IPS DF 6.9 (cell line): Measurements from ENCODE around the gene NLN.
"Not testable (repeated sequence)": the region's sequence is repeated elsewhere in the genome, so short reads cannot be mapped to it uniquely, and the experiment has no call there.

Experiments used
- DNase-seq: peaks from one replicate; pipeline ENCODE4 v3.0.0-alpha.2; 2013; ENCODE audit warnings: low read depth, low spot score
- H3K27ac ChIP-seq: one replicate; pipeline ENCODE4 v1.5.1; 2013; ENCODE audit warnings: low read length, control low read depth
- H3K27me3 ChIP-seq: 2 replicates; pipeline ENCODE4 v1.6.1; 2013; ENCODE audit warnings: mild to moderate bottlenecking, low read length; ENCODE audit not compliant: control insufficient read depth, insufficient read depth
- H3K36me3 ChIP-seq: 2 replicates; pipeline ENCODE4 v1.6.1; 2013; ENCODE audit warnings: low read length; ENCODE audit not compliant: control insufficient read depth, insufficient read depth
- H3K4me1 ChIP-seq: 2 replicates; pipeline ENCODE4 v1.6.1; 2013; ENCODE audit warnings: low read length; ENCODE audit not compliant: control insufficient read depth, insufficient read depth
- H3K4me3 ChIP-seq: 2 replicates; pipeline ENCODE4 v1.5.1; 2013; ENCODE audit warnings: mild to moderate bottlenecking, low read length
- H3K9me3 ChIP-seq: 2 replicates; pipeline ENCODE4 v1.6.1; 2013; ENCODE audit warnings: low read length, inconsistent platforms; ENCODE audit not compliant: control insufficient read depth, insufficient read depth
- WGBS: extraction: QIAGEN DNeasy Blood & Tissue Kit; methylation state at CpG from one replicate; pipeline ENCODE4 v1.1.7; 2013; ENCODE audit warnings: mixed read lengths, missing lambda C conversion rate; ENCODE audit not compliant: insufficient read length, insufficient coverage; 5-methylcytosine and 5-hydroxymethylcytosine counted together

NLN gene

DNA sequence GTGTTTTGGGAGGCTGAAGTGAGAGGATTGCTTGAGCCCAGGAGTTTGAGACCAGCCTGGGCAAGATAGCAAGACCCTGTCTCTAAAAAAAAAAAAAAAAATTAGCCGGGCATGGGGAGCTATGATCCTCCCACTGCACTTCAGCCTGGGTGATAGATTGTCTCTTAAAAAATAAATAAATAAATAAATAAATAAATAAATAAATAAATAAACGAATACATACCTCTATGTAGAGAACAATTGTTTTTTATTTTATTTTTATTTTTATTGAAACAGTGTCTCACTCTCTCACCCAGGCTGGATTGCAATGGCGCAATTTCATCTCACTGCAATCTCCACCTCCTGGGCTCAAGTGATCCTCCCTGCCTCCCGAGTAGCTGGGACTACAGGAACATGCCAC is 122.8 kb downstream of the NLN start:
- H3K4me3 ChIP-seq, H3K36me3 ChIP-seq, H3K27me3 ChIP-seq, H3K27ac ChIP-seq, H3K4me1 ChIP-seq, H3K9me3 ChIP-seq, DNase-seq: not testable (repeated sequence)
- no CpG with 5 or more reads among the region's 4 CpGs for WGBS

DNA sequence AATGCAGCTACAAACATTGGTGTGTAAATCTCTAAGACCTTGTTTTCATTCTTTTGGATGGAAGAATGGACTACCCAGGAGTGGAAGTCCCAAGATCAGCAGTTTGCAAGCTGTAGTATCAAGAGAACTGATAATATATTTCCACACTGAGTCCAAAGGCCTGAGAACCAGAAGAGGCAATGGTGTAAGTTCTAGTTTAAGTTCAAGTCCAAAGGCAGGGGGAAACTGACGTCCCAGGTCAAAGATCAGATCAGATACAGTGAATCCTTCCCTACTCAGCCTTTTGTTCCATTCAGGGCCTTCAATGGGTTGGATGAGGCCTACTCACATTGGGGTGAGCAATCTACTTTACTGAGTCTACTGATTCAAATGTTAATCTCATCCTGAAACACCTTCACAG is 124.1 kb downstream of the NLN start:
- WGBS: no CpG with 5 or more reads among the region's 1 CpG
- no peaks in the 10 kb centered on the region for H3K36me3 ChIP-seq
- no peak for DNase-seq
- no peak overlapping the region for H3K27ac ChIP-seq
- no peaks in the 10 kb centered on the region for H3K9me3 ChIP-seq
- H3K4me3 ChIP-seq: no peak overlapping the region
- no peaks in the 10 kb centered on the region for H3K27me3 ChIP-seq
- H3K4me1 ChIP-seq: no peaks in the 10 kb centered on the region

DNA sequence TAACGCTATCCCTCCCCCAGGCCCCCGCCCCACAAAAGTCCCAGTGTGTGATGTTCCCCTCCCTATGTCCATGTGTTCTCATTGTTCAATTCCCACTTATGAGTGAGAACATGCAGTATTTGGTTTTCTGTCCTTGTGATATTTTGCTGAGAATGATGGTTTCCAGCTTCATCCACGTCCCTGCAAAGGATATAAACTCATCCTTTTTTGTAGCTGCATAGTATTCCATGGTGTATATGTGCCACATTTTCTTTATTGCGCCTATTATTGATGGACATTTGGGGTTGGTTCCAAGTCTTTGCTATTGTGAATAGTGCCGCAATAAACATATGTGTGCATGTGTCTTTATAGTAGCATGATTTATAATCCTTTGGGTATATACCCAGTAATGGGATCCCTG is 125.0 kb downstream of the NLN start:
- not testable (repeated sequence) for H3K4me1 ChIP-seq, H3K27me3 ChIP-seq, H3K9me3 ChIP-seq, H3K4me3 ChIP-seq, H3K36me3 ChIP-seq, H3K27ac ChIP-seq, DNase-seq
- WGBS: no CpG with 5 or more reads among the region's 5 CpGs

DNA sequence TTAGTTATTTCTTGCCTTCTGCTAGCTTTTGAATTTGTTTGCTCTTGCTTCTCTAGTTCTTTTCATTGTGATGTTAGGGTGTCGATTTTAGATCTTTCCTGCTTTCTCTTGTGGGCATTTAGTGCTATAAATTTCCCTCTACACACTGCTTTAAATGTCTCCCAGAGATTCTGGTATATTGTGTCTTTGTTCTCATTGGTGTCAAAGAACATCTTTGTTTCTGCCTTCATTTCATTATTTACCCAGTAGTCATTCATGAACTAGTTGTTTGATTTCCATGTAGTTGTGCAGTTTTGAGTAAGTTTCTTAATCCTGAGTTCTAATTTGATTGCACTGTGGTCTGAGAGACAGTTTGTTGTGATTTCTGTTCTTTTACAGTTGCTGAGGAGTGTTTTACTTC is 127.9 kb downstream of the NLN start:
- not testable (repeated sequence) for DNase-seq, H3K4me1 ChIP-seq, H3K36me3 ChIP-seq, H3K27me3 ChIP-seq, H3K4me3 ChIP-seq, H3K27ac ChIP-seq, H3K9me3 ChIP-seq
- WGBS: no CpG with 5 or more reads among the region's 1 CpG

DNA sequence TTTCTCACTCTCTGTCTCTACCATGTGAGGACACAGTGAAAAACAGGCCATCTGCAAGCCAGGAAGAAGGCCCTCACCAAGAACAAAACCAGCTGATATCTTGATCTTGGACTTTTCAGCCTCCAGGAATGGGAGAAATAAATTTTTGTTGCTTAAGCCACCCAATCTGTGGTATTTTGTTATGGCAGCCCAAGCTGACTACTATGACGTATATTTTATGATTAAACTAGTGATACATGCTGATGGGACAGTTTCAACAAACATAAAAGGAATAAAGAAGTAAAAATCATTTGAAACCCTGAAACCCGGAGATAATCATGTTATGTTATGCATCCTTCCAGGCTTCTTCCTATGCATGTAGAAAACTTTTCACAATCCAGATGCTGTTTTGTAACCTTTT is 132.9 kb downstream of the NLN start:
- Histone ChIP-seq H3K27me3 (no peaks in the 10 kb centered on the region), H3K4me1 (no peaks in the 10 kb centered on the region), H3K36me3 (no peaks in the 10 kb centered on the region), H3K27ac (no peak overlapping the region), H3K4me3 (no peak overlapping the region), H3K9me3 (no peaks in the 10 kb centered on the region)
- WGBS: no CpG with 5 or more reads among the region's 2 CpGs
- no peak for DNase-seq

DNA sequence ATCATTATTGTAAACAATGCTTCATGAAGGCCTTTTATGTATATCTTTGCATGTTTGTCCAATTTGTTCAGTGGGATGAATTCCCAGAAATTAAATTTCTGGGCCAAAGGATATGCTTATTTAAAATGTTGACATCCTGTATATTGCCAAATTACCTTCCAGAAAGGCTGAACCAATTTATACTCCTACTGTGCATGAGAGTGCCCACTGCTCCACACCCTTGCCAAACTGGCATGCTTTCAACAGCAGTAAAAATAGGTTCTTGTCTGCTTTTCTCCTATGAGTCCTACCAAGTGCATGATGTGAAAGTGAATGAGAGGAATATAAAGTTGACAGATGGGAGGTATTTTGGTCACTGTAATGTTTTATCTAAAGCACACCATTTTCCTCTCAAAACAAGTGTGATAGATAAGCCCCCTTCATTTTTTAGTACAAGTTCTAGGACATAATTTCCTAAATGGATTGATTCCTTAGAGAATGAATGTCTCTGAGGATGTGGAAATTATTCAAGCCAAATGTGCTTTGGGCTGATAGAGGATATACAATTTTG is 133.8 kb downstream of the NLN start:
- H3K4me1 ChIP-seq: no peaks in the 10 kb centered on the region
- H3K27me3 ChIP-seq: no peaks in the 10 kb centered on the region
- no peaks in the 10 kb centered on the region for H3K36me3 ChIP-seq
- DNase-seq: no peak
- no peaks in the 10 kb centered on the region for H3K9me3 ChIP-seq
- H3K27ac ChIP-seq: no peak overlapping the region
- H3K4me3 ChIP-seq: no peak overlapping the region

DNA sequence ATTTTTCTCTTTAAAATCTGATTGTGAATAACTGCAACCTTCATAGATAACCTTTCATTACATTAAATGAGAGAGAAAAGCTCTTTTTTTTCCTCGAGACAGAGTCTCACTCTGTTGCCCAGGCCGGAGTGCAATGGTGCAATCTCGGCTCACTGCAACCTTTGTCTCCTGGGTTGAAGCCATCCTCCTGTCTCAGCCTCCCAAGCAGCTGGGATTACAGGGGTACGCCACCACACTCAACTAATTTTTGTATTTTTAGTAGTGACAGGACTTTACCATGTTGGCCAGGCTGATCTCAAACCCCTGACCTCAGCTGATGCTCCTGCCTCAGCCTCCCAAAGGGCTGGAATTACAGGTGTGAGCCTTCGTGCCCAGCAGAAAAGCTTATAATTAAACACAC is 134.5 kb downstream of the NLN start:
- Histone ChIP-seq H3K27ac (no peak overlapping the region), H3K27me3 (no peaks in the 10 kb centered on the region), H3K36me3 (no peaks in the 10 kb centered on the region), H3K4me1 (no peaks in the 10 kb centered on the region), H3K4me3 (no peak overlapping the region), H3K9me3 (no peaks in the 10 kb centered on the region)
- DNase-seq: no peak
- no CpG with 5 or more reads among the region's 5 CpGs for WGBS

DNA sequence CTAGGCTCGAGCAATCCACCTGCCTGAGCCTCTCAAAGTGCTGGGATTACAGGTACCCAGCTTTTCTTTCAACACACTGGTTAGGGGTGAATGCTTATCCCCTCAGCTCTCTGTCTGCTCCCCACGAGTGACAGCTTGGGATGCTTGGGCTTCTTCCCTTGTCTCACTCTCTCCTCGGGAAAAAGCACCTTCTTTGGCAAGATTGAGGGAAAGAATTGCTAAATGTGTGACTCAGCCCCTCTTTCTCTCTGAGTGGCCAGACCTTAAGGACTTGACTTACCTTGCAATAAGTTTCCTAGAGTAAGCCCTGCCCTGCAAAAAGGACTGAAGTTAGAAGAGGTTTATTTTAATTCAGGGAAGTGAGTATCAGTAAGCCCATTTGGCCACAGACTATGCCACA is 136.3 kb downstream of the NLN start:
- no peaks in the 10 kb centered on the region for H3K4me1 ChIP-seq
- no CpG with 5 or more reads among the region's 3 CpGs for WGBS
- no peak overlapping the region for H3K4me3 ChIP-seq
- no peaks in the 10 kb centered on the region for H3K27me3 ChIP-seq
- H3K36me3 ChIP-seq: no peaks in the 10 kb centered on the region
- H3K9me3 ChIP-seq: no peaks in the 10 kb centered on the region
- DNase-seq: no peak
- no peak overlapping the region for H3K27ac ChIP-seq

DNA sequence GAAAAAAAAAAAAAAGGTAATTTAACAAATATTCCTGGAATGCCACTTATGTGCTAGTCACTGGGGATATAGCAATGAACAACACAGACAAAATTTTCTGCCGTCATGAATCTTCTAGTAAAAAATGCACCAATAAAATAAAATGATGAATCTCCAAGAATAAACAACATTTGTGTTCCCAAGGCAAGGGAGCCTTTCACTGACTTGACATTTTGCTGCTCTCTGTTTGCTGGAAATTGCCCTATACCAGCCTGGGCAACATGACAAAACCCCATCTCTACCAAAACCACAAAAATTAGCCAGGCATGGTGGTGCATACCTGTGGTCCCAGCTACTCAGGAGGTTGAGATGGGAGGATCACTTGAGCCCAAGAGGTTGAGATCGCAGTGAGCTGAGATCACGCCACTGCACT is 139.8 kb downstream of the NLN start:
- no peaks in the 10 kb centered on the region for H3K4me1 ChIP-seq
- WGBS: no CpG with 5 or more reads among the region's 3 CpGs
- H3K27me3 ChIP-seq: no peaks in the 10 kb centered on the region
- no peaks in the 10 kb centered on the region for H3K9me3 ChIP-seq
- no peak overlapping the region for H3K4me3 ChIP-seq
- no peak for DNase-seq
- no peak overlapping the region for H3K27ac ChIP-seq
- no peaks in the 10 kb centered on the region for H3K36me3 ChIP-seq

DNA sequence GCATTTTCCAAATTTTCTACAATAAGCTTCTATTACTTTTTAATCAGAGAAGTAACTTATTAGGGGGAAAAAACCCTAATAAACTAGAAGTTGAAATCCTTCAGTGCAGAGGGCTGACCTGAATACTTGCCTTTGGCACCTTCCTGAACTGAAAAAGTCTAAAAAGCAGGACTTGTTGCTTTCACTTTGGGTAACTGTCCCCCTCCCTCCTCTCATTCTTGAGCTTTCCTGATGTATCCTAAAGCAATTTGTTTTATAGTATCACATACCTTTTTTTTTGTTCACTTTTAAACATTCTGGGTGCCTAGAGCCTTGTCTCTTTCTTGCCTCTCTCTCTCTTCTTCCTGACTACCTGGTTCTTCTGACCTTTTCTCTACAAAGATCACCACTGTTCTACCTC is 140.4 kb downstream of the NLN start:
- Histone ChIP-seq H3K4me3 (no peak overlapping the region), H3K4me1 (no peaks in the 10 kb centered on the region), H3K27ac (no peak overlapping the region), H3K9me3 (no peaks in the 10 kb centered on the region), H3K27me3 (no peaks in the 10 kb centered on the region), H3K36me3 (no peaks in the 10 kb centered on the region)
- no peak for DNase-seq

DNA sequence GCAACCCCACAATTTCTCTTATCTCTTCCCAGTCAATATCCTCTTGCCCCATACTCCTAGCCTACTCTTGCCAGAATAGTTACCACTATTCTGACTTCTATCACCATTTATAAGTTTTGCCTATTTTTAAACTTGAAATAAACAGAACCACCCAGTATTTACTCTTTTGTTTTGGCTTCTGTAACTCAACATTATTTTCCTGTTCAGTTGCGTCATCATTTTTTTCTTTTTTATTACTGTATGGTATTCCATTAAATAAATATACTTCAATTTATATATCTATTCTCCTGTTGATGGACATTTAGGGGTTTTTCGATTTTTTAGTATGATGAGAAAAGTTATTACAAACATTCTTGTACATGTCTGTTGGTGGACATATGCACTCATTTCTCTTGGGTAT is 141.7 kb downstream of the NLN start:
- DNase-seq: no peak
- no CpG with 5 or more reads among the region's 2 CpGs for WGBS
- Histone ChIP-seq H3K27me3 (no peaks in the 10 kb centered on the region), H3K4me3 (no peak overlapping the region), H3K36me3 (no peaks in the 10 kb centered on the region), H3K27ac (no peak overlapping the region), H3K4me1 (no peaks in the 10 kb centered on the region), H3K9me3 (no peaks in the 10 kb centered on the region)
